Liver (tissue), 9 donors: ENCODE data around the gene TMED5. TPM values are rescaled to one million over a fixed set of nuclear protein-coding genes. Genes with fewer than 3 reads are reported as not detected.

ENCODE experiments used
- DNase-seq: peaks from one replicate; pipeline ENCODE4 v3.0.0-alpha.2; 2017; ENCODE audit warnings: low spot score
- H3K27ac ChIP-seq, 2 donors: one replicate each; pipeline ENCODE4 v1.7.0; 2013; ENCODE audit warnings: inconsistent platforms in 2 of 2, low read length in 2 of 2, control low read depth in 1 of 2, low read depth in 1 of 2, mild to moderate bottlenecking in 1 of 2
- H3K27me3 ChIP-seq, 4 donors: one replicate each; pipeline versions ENCODE4 v1.6.1 to v1.7.0; 2013; ENCODE audit warnings: low read length in 3 of 4, inconsistent platforms in 1 of 4, mild to moderate bottlenecking in 1 of 4, moderate library complexity in 1 of 4; ENCODE audit not compliant: control insufficient read depth in 4 of 4, insufficient read depth in 4 of 4
- H3K36me3 ChIP-seq, 4 donors: one replicate each; pipeline versions ENCODE4 v1.6.1 to v1.7.0; 2013; ENCODE audit warnings: low read length in 3 of 4, mild to moderate bottlenecking in 3 of 4, low read depth in 1 of 4, moderate library complexity in 1 of 4; ENCODE audit not compliant: control insufficient read depth in 4 of 4, insufficient read depth in 3 of 4
- H3K4me1 ChIP-seq, 4 donors: one replicate each; pipeline versions ENCODE4 v1.6.1 to v1.7.0; 2013; ENCODE audit warnings: low read length in 3 of 4, mild to moderate bottlenecking in 3 of 4, moderate library complexity in 1 of 4; ENCODE audit not compliant: control insufficient read depth in 4 of 4, insufficient read depth in 4 of 4
- H3K4me3 ChIP-seq, 3 donors: one replicate each; pipeline versions ENCODE4 v1.6.1 to v1.7.0; 2013; ENCODE audit warnings: low read length in 3 of 3, control low read depth in 1 of 3, low read depth in 1 of 3, mild to moderate bottlenecking in 1 of 3
- H3K9ac ChIP-seq, 2 donors: one replicate each; pipeline ENCODE4 v1.7.0; 2013; ENCODE audit warnings: low read length in 2 of 2, mild to moderate bottlenecking in 2 of 2, moderate library complexity in 2 of 2, control low read depth in 1 of 2, low read depth in 1 of 2
- H3K9me3 ChIP-seq, 4 donors: one replicate each; pipeline versions ENCODE4 v1.6.1 to v1.7.0; 2013; ENCODE audit warnings: low read length in 3 of 4; ENCODE audit not compliant: control insufficient read depth in 4 of 4
- ATF3 ChIP-seq: IDR thresholded peaks from 2 replicates; pipeline ENCODE4 v1.6.1; 2016; ENCODE audit warnings: antibody characterized with exemption
- CTCF ChIP-seq: fragments of 150-350 bp; IDR thresholded peaks from 2 replicates; pipeline ENCODE4 v1.5.1; 2017; ENCODE audit warnings: improper control_type of control experiment, low read depth, low read length; ENCODE audit not compliant: missing input control
- EGR1 ChIP-seq, 2 donors: IDR thresholded peaks; 2 replicates each; pipeline ENCODE4 v1.6.1; 2016 to 2018; ENCODE audit warnings: antibody characterized with exemption in 2 of 2, low read depth in 2 of 2
- FOXA1 ChIP-seq: IDR thresholded peaks from 2 replicates; pipeline ENCODE4 v1.6.1; 2016; ENCODE audit warnings: antibody characterized with exemption
- GABPA ChIP-seq, 2 donors: IDR thresholded peaks in 1 of 2; conservative IDR thresholded peaks in 1 of 2; 2 replicates each; pipeline ENCODE4 v1.6.1; 2016; ENCODE audit warnings: antibody characterized with exemption in 2 of 2, mild to moderate bottlenecking in 1 of 2, moderate library complexity in 1 of 2
- HNF4A ChIP-seq, 2 donors: conservative IDR thresholded peaks; 2 replicates each; pipeline ENCODE4 v1.6.1; 2016; ENCODE audit warnings: antibody characterized with exemption in 2 of 2, mild to moderate bottlenecking in 2 of 2
- JUND ChIP-seq, 2 donors: IDR thresholded peaks; 2 replicates each; pipeline ENCODE4 v1.6.1; 2016; ENCODE audit warnings: antibody characterized with exemption in 2 of 2
- MAX ChIP-seq: IDR thresholded peaks from 2 replicates; pipeline ENCODE4 v1.6.1; 2016; ENCODE audit warnings: antibody characterized with exemption
- NR2F2 ChIP-seq: IDR thresholded peaks from 2 replicates; pipeline ENCODE4 v1.6.1; 2016; ENCODE audit warnings: antibody characterized with exemption
- RAD21 ChIP-seq, 2 donors: IDR thresholded peaks; 2 replicates each; pipeline ENCODE4 v1.6.1; 2016; ENCODE audit warnings: antibody characterized with exemption in 2 of 2, mild to moderate bottlenecking in 2 of 2
- REST ChIP-seq: IDR thresholded peaks from 2 replicates; pipeline ENCODE4 v1.6.1; 2016; ENCODE audit warnings: antibody characterized with exemption, mild to moderate bottlenecking
- TAF1 ChIP-seq: conservative IDR thresholded peaks from 2 replicates; pipeline ENCODE4 v1.6.1; 2016; ENCODE audit warnings: antibody characterized with exemption, mild to moderate bottlenecking
- WGBS: extraction: QIAGEN DNeasy Blood & Tissue Kit; methylation state at CpG from one replicate; pipeline ENCODE4 v1.1.7; 2013; 5-methylcytosine and 5-hydroxymethylcytosine counted together
- polyA plus RNA-seq, 2 donors: library from polyadenylated mRNA; stranded (reverse) in 1 of 2; unstranded in 1 of 2; fragments of 200-250 nt in 1 of 2; fragments of >200 nt in 1 of 2; fragmentation: Nextera tagmentation in 1 of 2; extraction: Ambion mirVana in 1 of 2; gene quantifications; one replicate each; pipeline versions ENCODE4 v1.2.1 to v1.2.3, GENCODE V29; 2013 to 2015
- total RNA-seq, 2 donors: library from RNA; depleted of rRNA; stranded (reverse); fragments of >200 nt; gene quantifications; one replicate each; pipeline ENCODE4 v1.2.3, GENCODE V29; 2014
- donor health status: healthy.
- donor health status: healthy.
- donor health status: healthy.
- donor health status: healthy.
- donor health status: healthy.

The TMED5 gene
- total and polyA plus RNA-seq, 4 donors, result 72.9 to 121 (median 85.7) TPM

DNA sequence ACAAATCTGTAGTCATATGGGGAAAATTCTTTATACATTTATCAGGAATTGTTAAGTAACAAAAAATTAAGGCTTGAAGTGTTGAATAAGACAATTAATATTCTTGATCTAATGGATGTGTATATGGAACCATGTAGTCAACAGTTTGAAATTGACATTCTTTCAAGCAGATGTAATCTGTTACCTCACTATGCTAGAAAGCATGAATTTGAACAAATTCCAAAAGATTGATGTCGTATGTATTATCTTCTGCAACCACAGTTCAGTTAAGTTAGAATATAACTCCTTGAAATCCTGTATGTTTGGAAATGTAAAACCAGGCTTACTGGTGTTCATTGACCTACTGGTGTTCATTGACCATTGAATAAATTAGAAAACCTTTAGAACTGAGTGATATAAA lies 16.4 kb upstream of the TMED5 start:
- Histone ChIP-seq H3K4me3 (no peak overlapping the region), H3K9ac (no peak overlapping the region), H3K9me3 (no peaks in the 10 kb centered on the region), H3K36me3 (peaks cover 0 to 2% (median under 1%) of the 10 kb centered on the region in 4 donors), H3K27me3 (no peaks in the 10 kb centered on the region), H3K4me1 (no peaks in the 10 kb centered on the region), H3K27ac (no peak overlapping the region)
- no peak for DNase-seq
- TF ChIP-seq TAF1, result no peak
- no peak for TF ChIP-seq JUND (IDR thresholded peaks at IDR 0.05)
- no peak for TF ChIP-seq RAD21 (IDR thresholded peaks at IDR 0.05)
- no peak for TF ChIP-seq ATF3
- no peak for TF ChIP-seq MAX
- no peak for TF ChIP-seq EGR1 (IDR thresholded peaks at IDR 0.05; ENCODE audit: low read depth in 2 of 2)
- TF ChIP-seq CTCF, result no peak
- TF ChIP-seq NR2F2, result no peak
- no peak for TF ChIP-seq FOXA1
- no peak for TF ChIP-seq GABPA (IDR thresholded peaks at IDR 0.05 in 1 of 2, conservative IDR thresholded peaks at IDR 0.05 in 1 of 2)
- TF ChIP-seq HNF4A (conservative IDR thresholded peaks at IDR 0.05), result no peak
- WGBS, result 96% methylated on average over 1 of the region's 1 CpG

GRCh38 chr1:93194231-93194990 lies 14.2 kb upstream of the TMED5 start:
- H3K36me3 ChIP-seq, result peaks cover 0 to 2% (median under 1%) of the 10 kb centered on the region in 4 donors
- WGBS, result 92% methylated on average over 4 of the region's 4 CpGs
- H3K4me3 ChIP-seq, result no peak overlapping the region
- H3K9ac ChIP-seq, result no peak overlapping the region
- H3K9me3 ChIP-seq, result no peaks in the 10 kb centered on the region
- no peak for TF ChIP-seq HNF4A (conservative IDR thresholded peaks at IDR 0.05)
- TF ChIP-seq REST, result no peak
- TF ChIP-seq GABPA (IDR thresholded peaks at IDR 0.05 in 1 of 2, conservative IDR thresholded peaks at IDR 0.05 in 1 of 2), result no peak
- TF ChIP-seq TAF1, result no peak
- no peak for TF ChIP-seq ATF3
- TF ChIP-seq MAX, result no peak
- no peaks in the 10 kb centered on the region for H3K27me3 ChIP-seq
- H3K4me1 ChIP-seq, result no peaks in the 10 kb centered on the region
- no peak for DNase-seq
- no peak overlapping the region for H3K27ac ChIP-seq
